KOPT-K1 (cell line): Measurements from ENCODE around the gene DESI2.

Experiments
- H3K27ac ChIP-seq: fragments of 200-600 bp; sonication (generic); 2 replicates; pipeline ENCODE4 v1.5.1; 2016; ENCODE audit warnings: antibody characterized with exemption, mild to moderate bottlenecking, low read depth, low read length; ENCODE audit not compliant: poor library complexity, severe bottlenecking
- H3K36me3 ChIP-seq: fragments of 200-600 bp; sonication (generic); 2 replicates; pipeline ENCODE4 v1.5.1; 2017; ENCODE audit warnings: antibody characterized with exemption, mild to moderate bottlenecking, low read length, moderate library complexity; ENCODE audit not compliant: insufficient read depth
- H3K9me3 ChIP-seq: fragments of 200-600 bp; sonication (generic); 2 replicates; pipeline ENCODE4 v1.5.1; 2017; ENCODE audit warnings: antibody characterized with exemption, low read length, mild to moderate bottlenecking; ENCODE audit not compliant: insufficient read depth, poor library complexity, severe bottlenecking

Gene DESI2

DNA sequence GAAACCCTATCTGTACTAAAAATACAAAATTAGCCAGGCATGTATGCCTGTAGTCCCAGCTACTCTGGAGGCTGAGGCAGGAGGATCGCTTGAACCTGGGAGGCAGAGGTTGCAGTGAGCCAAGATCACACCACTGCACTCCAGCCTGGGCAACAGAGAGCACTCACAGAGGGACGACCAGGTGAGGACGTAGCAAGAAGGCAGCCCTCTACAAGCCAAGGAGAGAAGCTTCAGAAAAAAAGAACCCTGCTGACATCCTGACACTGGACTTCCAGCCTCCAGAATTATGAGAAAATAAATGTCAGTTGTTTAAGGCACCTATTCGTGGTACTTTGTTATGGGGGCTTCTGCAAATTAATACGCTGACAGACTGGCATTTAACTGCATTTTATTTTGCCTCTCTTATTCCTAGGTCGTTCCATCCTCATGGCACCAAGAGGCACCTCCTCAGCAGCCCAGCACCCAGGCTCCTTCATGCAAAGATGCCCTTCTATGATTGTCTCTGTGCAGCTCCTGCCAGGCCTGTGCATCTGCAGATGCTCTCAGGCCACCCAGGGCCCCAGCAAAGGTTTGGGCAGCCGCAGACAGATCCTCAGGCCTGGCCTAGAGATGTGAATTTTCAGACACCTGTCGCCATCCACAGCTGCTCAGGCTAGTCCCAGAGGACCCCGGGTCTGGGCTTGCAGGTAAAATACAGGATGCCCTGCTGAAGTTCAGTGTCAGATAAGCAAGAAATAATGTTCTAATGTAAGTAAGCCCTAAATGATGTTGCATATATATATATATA, 96.5 kb downstream of the DESI2 start:
- Histone ChIP-seq H3K36me3 (no peaks in the 10 kb centered on the region), H3K9me3 (no peaks in the 10 kb centered on the region), H3K27ac (no peak overlapping the region)

GRCh38 chr1:244751271-244751895, 98.5 kb downstream of the DESI2 start:
- H3K27ac ChIP-seq, result no peak overlapping the region
- no peaks in the 10 kb centered on the region for H3K36me3 ChIP-seq
- no peaks in the 10 kb centered on the region for H3K9me3 ChIP-seq

GRCh38 chr1:244755673-244756072, 102.7 kb downstream of the DESI2 start:
- no peak overlapping the region for H3K27ac ChIP-seq
- H3K9me3 ChIP-seq, result no peaks in the 10 kb centered on the region
- H3K36me3 ChIP-seq, result no peaks in the 10 kb centered on the region

GRCh38 chr1:244757091-244757939, 104.4 kb downstream of the DESI2 start:
- Histone ChIP-seq H3K27ac (no peak overlapping the region), H3K9me3 (no peaks in the 10 kb centered on the region), H3K36me3 (no peaks in the 10 kb centered on the region)
